Osteoblast (primary cell): ENCODE data around the gene CLPTM1L. TPM values are rescaled to one million over a fixed set of nuclear protein-coding genes. Genes with fewer than 3 reads are reported as not detected.
A peak's percentile ranks its signal among the peaks of the same experiment; 100 is the strongest.
"Not testable (repeated sequence)": the region's sequence is repeated elsewhere in the genome, so short reads cannot be mapped to it uniquely, and the experiment has no call there.

Experiments used
- DNase-seq: peaks from one replicate; pipeline ENCODE4 v3.0.0; 2011; ENCODE audit warnings: low spot score, mixed read lengths; ENCODE audit not compliant: insufficient read length; ENCODE audit errors: missing footprints
- H2AFZ ChIP-seq: 2 replicates; pipeline ENCODE4 v1.6.0; 2011; ENCODE audit warnings: mild to moderate bottlenecking, low read length
- H3K27ac ChIP-seq: 2 replicates; pipeline ENCODE4 v1.5.1; 2011; ENCODE audit warnings: mild to moderate bottlenecking, low read depth, low read length, moderate library complexity
- H3K27me3 ChIP-seq: 2 replicates; pipeline ENCODE4 v1.6.0; 2012; ENCODE audit warnings: mild to moderate bottlenecking, control low read depth, inconsistent platforms, low read length, moderate library complexity; ENCODE audit not compliant: insufficient read depth
- H3K36me3 ChIP-seq: 2 replicates; pipeline ENCODE4 v1.5.1; 2011; ENCODE audit warnings: mild to moderate bottlenecking, low read length, control low read depth, moderate library complexity; ENCODE audit not compliant: insufficient read depth
- H3K4me1 ChIP-seq: 2 replicates; pipeline ENCODE4 v1.5.1; 2011; ENCODE audit warnings: mild to moderate bottlenecking, low read length, control low read depth, moderate library complexity; ENCODE audit not compliant: insufficient read depth
- H3K4me2 ChIP-seq: 2 replicates; pipeline ENCODE4 v1.6.0; 2011; ENCODE audit warnings: mild to moderate bottlenecking, low read length; ENCODE audit not compliant: insufficient read depth
- H3K4me3 ChIP-seq: fragments of 200-600 bp; sonication (generic); 3 replicates; pipeline ENCODE4 v1.5.1; 2012; ENCODE audit warnings: mild to moderate bottlenecking, low read length, inconsistent platforms; ENCODE audit not compliant: insufficient read depth
- H3K79me2 ChIP-seq: 2 replicates; pipeline ENCODE4 v1.6.0; 2012; ENCODE audit warnings: mild to moderate bottlenecking, low read length, control low read depth, inconsistent platforms; ENCODE audit not compliant: insufficient read depth
- H3K9me3 ChIP-seq: 2 replicates; pipeline ENCODE4 v1.5.1; 2011; ENCODE audit warnings: low read depth, low read length, control low read depth
- H4K20me1 ChIP-seq: 2 replicates; pipeline ENCODE4 v1.6.0; 2012; ENCODE audit warnings: mild to moderate bottlenecking, low read length, control low read depth; ENCODE audit not compliant: insufficient read depth
- total RNA-seq: library from RNA; depleted of rRNA; stranded (reverse); fragments of >200 nt; gene quantifications from 2 replicates; pipeline ENCODE4 v1.2.3, GENCODE V29; 2012
- TF ChIP-seq, protein P1 (sequence below): IDR thresholded peaks from 2 replicates; pipeline ENCODE4 v1.5.1; 2011; ENCODE audit warnings: mild to moderate bottlenecking, low read depth, low read length, moderate library complexity; ENCODE audit errors: extremely low read depth

The CLPTM1L gene
- total RNA-seq, 1 donor, result 139 TPM

DNA sequence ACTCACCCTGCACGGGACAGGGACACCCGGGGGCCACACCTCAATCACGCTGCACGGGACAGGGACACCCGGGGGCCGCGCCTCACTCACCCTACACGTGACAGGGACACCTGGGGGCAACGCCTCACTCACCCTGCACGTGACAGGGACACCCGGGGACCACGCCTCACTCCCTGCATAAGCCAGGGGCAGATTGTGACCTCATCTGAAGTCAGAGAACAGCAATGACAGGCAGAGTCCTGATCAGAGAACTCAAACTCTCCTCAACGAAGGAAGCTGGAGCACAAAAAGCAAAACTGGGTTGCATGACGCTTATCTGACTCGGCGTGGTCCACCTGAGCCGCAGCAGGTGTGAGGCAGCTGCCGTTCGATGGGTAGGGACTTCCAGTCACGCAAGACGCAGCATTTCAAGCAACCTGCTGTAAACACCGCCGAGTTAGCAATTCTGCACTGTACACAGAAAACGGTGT is 53.3 kb downstream of the CLPTM1L start:
- DNase-seq, result peak; percentile 61
- Histone ChIP-seq H3K4me3 (no peak overlapping the region), H3K27ac (no peak overlapping the region), H4K20me1 (no peaks in the 10 kb centered on the region), H2AFZ (no peak overlapping the region), H3K27me3 (peaks cover 14% of the 10 kb centered on the region), H3K9me3 (no peaks in the 10 kb centered on the region), H3K79me2 (no peaks in the 10 kb centered on the region), H3K4me2 (no peak overlapping the region), H3K36me3 (no peaks in the 10 kb centered on the region), H3K4me1 (no peaks in the 10 kb centered on the region)
- TF ChIP-seq, protein P1, sequence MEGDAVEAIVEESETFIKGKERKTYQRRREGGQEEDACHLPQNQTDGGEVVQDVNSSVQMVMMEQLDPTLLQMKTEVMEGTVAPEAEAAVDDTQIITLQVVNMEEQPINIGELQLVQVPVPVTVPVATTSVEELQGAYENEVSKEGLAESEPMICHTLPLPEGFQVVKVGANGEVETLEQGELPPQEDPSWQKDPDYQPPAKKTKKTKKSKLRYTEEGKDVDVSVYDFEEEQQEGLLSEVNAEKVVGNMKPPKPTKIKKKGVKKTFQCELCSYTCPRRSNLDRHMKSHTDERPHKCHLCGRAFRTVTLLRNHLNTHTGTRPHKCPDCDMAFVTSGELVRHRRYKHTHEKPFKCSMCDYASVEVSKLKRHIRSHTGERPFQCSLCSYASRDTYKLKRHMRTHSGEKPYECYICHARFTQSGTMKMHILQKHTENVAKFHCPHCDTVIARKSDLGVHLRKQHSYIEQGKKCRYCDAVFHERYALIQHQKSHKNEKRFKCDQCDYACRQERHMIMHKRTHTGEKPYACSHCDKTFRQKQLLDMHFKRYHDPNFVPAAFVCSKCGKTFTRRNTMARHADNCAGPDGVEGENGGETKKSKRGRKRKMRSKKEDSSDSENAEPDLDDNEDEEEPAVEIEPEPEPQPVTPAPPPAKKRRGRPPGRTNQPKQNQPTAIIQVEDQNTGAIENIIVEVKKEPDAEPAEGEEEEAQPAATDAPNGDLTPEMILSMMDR, result no peak

DNA sequence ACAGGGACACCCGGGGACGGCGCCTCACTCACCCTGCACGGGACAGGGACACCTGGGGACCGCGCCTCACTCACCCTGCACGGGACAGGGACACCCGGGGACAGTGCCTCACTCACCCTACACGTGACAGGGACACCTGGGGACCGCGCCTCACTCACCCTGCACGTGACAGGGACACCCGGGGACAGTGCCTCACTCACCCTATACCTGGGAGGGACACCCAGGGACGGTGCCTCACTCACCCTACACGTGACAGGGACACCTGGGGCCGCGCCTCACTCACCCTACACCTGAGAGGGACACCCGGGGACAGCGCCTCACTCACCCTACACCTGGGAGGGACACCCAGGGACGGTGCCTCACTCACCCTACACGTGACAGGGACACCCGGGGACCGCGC is 53.9 kb downstream of the CLPTM1L start:
- not testable (repeated sequence) for H3K4me2 ChIP-seq, H3K9me3 ChIP-seq, H3K27me3 ChIP-seq, H3K79me2 ChIP-seq, H3K27ac ChIP-seq, H2AFZ ChIP-seq, DNase-seq, H3K4me1 ChIP-seq, H3K4me3 ChIP-seq, H3K36me3 ChIP-seq, H4K20me1 ChIP-seq

DNA sequence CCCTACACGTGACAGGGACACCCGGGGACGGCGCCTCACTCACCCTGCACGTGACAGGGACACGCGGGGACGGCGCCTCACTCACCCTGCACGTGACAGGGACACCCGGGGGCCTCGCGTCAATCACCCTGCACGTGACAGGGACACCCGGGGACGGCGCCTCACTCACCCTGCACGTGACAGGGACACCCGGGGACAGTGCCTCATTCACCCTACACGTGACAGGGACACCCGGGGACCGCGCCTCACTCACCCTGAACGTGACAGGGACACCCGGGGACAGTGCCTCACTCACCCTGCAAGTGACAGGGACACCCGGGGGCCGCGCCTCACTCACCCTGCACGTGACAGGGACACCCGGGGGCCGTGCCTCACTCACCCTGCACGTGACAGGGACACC is 55.3 kb downstream of the CLPTM1L start:
- not testable (repeated sequence) for H3K9me3 ChIP-seq, H3K4me3 ChIP-seq, H3K4me2 ChIP-seq, H3K79me2 ChIP-seq, DNase-seq, H4K20me1 ChIP-seq, H3K36me3 ChIP-seq, H3K27ac ChIP-seq, H3K4me1 ChIP-seq, H3K27me3 ChIP-seq, H2AFZ ChIP-seq

DNA sequence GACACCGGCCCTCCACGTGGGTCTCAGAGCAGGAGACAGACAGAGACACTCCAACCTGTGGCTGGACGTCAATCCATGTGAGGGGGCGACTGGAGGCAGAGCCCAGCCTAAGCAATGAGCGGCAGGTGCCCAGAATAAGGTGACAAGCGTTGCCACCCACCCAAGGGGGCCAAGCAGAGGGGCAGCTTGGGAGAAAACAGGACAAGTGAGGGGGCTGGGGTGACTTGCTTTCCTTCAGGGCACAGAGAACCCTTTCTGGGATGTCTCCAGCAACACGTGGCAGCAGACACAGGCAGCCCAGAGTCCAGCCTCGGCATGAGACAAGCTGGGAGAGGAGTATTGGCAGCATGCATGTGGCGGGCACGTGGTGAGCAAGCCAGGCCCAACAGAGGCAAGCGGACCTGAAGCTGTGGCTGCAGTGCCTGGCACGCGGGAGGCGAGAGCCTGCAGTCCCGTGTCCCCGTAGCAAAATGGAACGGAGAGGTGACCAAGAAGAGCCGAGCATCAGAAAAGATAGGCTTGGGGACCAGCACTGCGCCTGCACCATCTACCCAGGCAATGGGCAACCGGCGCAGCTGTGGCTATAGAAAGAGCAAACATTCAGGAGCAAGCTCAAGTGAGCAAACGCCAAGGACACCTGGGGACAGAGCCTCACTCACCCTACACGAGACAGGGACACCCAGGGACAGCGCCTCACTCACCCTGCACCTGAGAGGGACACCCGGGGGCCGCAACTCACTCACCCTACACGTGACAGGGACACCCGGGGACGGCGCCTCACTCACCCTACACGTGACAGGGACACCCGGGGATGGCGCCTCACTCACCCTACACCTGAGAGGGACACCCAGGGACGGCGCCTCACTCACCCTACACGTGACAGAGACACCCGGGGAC is 56.2 kb downstream of the CLPTM1L start:
- Histone ChIP-seq H4K20me1 (no peaks in the 10 kb centered on the region), H3K36me3 (no peaks in the 10 kb centered on the region), H3K9me3 (no peaks in the 10 kb centered on the region), H3K4me1 (no peaks in the 10 kb centered on the region), H3K4me3 (no peak overlapping the region), H3K27ac (no peak overlapping the region), H3K27me3 (no peaks in the 10 kb centered on the region), H3K79me2 (no peaks in the 10 kb centered on the region), H3K4me2 (no peak overlapping the region), H2AFZ (no peak overlapping the region)
- TF ChIP-seq, protein P1, result no peak
- peak; percentile 81 for DNase-seq

- Histone ChIP-seq H3K4me3 (no peak overlapping the region), H3K79me2 (no peaks in the 10 kb centered on the region), H3K4me2 (no peak overlapping the region), H4K20me1 (no peaks in the 10 kb centered on the region), H3K27ac (no peak overlapping the region), H3K36me3 (no peaks in the 10 kb centered on the region), H3K4me1 (no peaks in the 10 kb centered on the region), H2AFZ (no peak overlapping the region), H3K9me3 (no peaks in the 10 kb centered on the region), H3K27me3 (no peaks in the 10 kb centered on the region)
- peak; percentile 54 for DNase-seq
- TF ChIP-seq, protein P1, result no peak
These were observed 59.0 kb downstream of the CLPTM1L start for GRCh38 chr5:1285883-1286291.
